Endothelial cell of umbilical vein (primary cell): Measurements from ENCODE around the gene PNMA8A.

ENCODE experiments used
- EZH2 ChIP-seq: IDR thresholded peaks from 2 replicates; pipeline ENCODE4 v1.6.1; 2012; ENCODE audit warnings: borderline replicate concordance, low read depth, mild to moderate bottlenecking, moderate library complexity, low read length, inconsistent platforms; ENCODE audit not compliant: severe bottlenecking
- JUN ChIP-seq: IDR thresholded peaks from 2 replicates; pipeline ENCODE4 v1.6.1; 2011; ENCODE audit warnings: borderline replicate concordance, low read depth; ENCODE audit not compliant: insufficient read length, insufficient read depth
- POLR2A ChIP-seq: IDR thresholded peaks from 2 replicates; pipeline ENCODE4 v1.6.1; 2012; ENCODE audit warnings: low read depth, mild to moderate bottlenecking, control low read depth, low read length
- POLR2AphosphoS5 ChIP-seq: IDR thresholded peaks from 2 replicates; pipeline ENCODE4 v1.6.1; 2012; ENCODE audit warnings: low read depth, mild to moderate bottlenecking, control low read depth, low read length, moderate library complexity; ENCODE audit not compliant: insufficient read depth
- TF ChIP-seq, protein P1 (sequence below), 2 donors: IDR thresholded peaks; 1 replicate in 1 of 2; 2 replicates in 1 of 2; pipeline ENCODE4 v1.5.1; 2011; ENCODE audit warnings: low read length in 2 of 2, mild to moderate bottlenecking in 2 of 2, moderate library complexity in 2 of 2, control low read depth in 1 of 2, inconsistent platforms in 1 of 2, low read depth in 1 of 2; ENCODE audit not compliant: insufficient read depth in 1 of 2; ENCODE audit errors: extremely low read depth in 1 of 2

DNA sequence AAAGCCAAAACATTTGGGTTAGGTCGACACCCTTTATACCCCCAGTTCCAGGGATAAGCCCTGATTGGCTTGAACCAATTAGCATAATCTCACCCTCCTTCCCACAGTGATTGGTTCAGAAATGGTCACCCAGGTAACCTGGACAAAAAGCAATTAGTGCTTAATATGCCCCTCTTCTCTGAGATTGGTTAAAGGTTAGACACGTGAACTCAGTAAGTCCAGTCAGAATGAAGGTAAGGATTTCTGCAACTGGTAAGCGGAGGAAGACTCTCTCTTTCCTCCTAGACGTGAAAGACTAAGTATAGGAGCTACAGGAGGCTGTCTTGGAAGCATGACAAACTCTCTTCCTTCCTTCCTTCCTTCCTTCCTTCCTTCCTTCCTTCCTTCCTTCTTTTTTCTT lies 41.4 kb downstream of the PNMA8A start:
- TF ChIP-seq, protein P1, sequence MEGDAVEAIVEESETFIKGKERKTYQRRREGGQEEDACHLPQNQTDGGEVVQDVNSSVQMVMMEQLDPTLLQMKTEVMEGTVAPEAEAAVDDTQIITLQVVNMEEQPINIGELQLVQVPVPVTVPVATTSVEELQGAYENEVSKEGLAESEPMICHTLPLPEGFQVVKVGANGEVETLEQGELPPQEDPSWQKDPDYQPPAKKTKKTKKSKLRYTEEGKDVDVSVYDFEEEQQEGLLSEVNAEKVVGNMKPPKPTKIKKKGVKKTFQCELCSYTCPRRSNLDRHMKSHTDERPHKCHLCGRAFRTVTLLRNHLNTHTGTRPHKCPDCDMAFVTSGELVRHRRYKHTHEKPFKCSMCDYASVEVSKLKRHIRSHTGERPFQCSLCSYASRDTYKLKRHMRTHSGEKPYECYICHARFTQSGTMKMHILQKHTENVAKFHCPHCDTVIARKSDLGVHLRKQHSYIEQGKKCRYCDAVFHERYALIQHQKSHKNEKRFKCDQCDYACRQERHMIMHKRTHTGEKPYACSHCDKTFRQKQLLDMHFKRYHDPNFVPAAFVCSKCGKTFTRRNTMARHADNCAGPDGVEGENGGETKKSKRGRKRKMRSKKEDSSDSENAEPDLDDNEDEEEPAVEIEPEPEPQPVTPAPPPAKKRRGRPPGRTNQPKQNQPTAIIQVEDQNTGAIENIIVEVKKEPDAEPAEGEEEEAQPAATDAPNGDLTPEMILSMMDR (IDR thresholded peaks at IDR 0.05; ENCODE audit: extremely low read depth in 1 of 2, insufficient read depth in 1 of 2, low read depth in 1 of 2, low read length in 2 of 2): no peak
- no peak for TF ChIP-seq POLR2A
- no peak for TF ChIP-seq POLR2AphosphoS5
- no peak for TF ChIP-seq EZH2
- no peak for TF ChIP-seq JUN
